ENCODE measurements around the gene RCBTB2.

GRCh38 chr13:48549658-48550057 is 16.8 kb upstream of the RCBTB2 start:
- TF ChIP-seq CTCF (IDR thresholded peaks at IDR 0.05) (no peak), POLR2A (IDR thresholded peaks at IDR 0.05) (no peak)
